ENCODE measurements around the gene MON1A.

- TF ChIP-seq GLIS3 (CRISPR knock-in tag; IDR thresholded peaks at IDR 0.05) = no peak
- no peak for TF ChIP-seq PATZ1 (CRISPR knock-in tag; IDR thresholded peaks at IDR 0.05; ENCODE audit: borderline replicate concordance)
- no peak for TF ChIP-seq ESRRG (CRISPR knock-in tag; IDR thresholded peaks at IDR 0.05)
These were observed 3.4 kb downstream of the MON1A start for GRCh38 chr3:49926117-49926728.

All from SK-N-SH treated with all-trans-retinoic acid at 6 μM for 48 hours (cell line).